ENCODE data around the gene BLMH. TPM values are rescaled to one million over a fixed set of nuclear protein-coding genes. Genes with fewer than 3 reads are reported as not detected.
"Not testable (repeated sequence)": the region's sequence is repeated elsewhere in the genome, so short reads cannot be mapped to it uniquely, and the experiment has no call there.

The BLMH gene
- total and polyA plus RNA-seq, 9 donors: 30.9 to 55.1 (median 42.9) TPM

DNA sequence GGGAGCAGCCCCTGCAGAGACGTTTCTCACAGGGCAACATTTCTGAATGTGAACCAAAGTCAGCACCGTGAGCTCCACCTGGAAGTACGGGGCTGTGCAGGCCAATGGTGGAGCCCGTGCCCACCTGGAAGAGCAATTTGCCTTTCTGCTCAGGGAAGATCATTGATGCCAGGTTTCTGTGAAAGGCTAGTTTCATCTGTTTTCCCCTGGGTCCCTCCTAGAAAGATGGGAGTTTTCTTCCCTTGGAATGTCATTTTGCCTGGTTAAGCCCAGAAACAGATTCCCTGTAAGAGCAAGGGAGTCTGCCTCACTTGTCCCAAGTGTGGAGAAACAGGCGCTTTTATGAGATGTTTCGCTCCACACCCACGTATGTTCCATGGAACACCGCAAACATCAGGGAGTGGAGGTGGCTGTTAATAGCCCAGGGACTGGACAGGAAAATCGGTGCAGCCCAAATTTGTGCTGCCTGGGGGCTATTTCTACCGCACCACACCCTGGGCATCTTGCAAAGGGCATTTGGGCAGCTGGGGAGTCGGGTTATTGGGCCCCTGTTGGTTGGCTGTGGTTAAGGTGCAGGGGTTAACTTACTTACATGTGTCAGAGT, 58.8 kb downstream of the BLMH start:
- Histone ChIP-seq H3K9me3 (replicated peaks; ENCODE audit: control insufficient read depth, low read depth, low read length) (no peaks in the 10 kb centered on the region), H3K27me3 (ENCODE audit: control insufficient read depth, insufficient read depth, low read length) (peaks cover 73% of the 10 kb centered on the region), H3K4me3 (ENCODE audit: low read length) (no peak overlapping the region), H3K4me1 (ENCODE audit: control insufficient read depth, insufficient read depth, low read length) (peaks cover 26% of the 10 kb centered on the region), H3K27ac (ENCODE audit: low read length) (no peak overlapping the region), H3K36me3 (ENCODE audit: control insufficient read depth, insufficient read depth, low read length) (no peaks in the 10 kb centered on the region)
- DNase-seq: no peak
- WGBS (ENCODE audit: insufficient coverage): 68% methylated on average over 9 of the region's 11 CpGs

DNA sequence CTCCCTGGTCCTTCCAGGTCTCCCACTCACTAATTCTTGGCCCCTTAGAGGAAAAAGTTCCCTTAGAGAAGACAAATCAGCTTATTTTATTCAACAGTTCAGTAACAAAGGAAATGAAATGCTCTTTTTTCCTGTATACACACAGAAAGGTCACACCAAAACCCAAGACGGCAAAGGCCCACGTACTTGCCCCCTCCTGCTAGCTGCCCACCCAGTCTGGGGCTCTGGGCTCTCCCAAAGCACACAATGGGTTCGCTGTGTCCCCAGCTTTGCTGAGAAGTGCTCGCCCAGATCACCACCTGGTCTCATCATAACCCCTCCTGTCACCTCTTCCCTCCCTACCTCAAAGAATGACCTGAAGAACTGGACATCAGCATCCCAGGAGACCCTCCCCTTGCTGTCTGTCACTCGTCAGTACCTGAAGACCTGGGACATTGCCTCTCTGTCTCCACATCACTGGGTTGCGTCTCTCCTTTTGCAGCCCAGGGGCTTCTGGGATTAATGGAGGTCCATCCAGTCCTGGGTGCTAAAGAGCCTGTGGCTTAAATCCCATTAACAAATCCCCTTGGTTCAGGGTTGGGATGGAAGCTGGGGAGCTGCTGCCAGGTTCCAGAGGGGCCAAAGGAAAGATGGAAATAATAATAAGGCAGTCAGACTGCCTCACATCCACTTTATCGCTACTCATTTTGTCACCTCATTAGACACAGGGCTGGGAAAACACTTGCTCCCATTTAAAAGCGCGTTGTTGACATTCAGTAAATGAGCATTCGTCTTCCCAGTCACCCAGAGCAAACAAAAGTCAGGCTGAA, 59.5 kb downstream of the BLMH start:
- Histone ChIP-seq H3K4me1 (ENCODE audit: control insufficient read depth, insufficient read depth, low read length) (peaks cover 19% of the 10 kb centered on the region), H3K9me3 (replicated peaks; ENCODE audit: control insufficient read depth, low read depth, low read length) (no peaks in the 10 kb centered on the region), H3K36me3 (ENCODE audit: control insufficient read depth, insufficient read depth, low read length) (no peaks in the 10 kb centered on the region), H3K4me3 (ENCODE audit: low read length) (no peak overlapping the region), H3K27ac (ENCODE audit: low read length) (no peak overlapping the region), H3K27me3 (ENCODE audit: control insufficient read depth, insufficient read depth, low read length) (peaks cover 66% of the 10 kb centered on the region)
- 57% methylated on average over 6 of the region's 10 CpGs for WGBS (ENCODE audit: insufficient coverage)
- no peak for DNase-seq

DNA sequence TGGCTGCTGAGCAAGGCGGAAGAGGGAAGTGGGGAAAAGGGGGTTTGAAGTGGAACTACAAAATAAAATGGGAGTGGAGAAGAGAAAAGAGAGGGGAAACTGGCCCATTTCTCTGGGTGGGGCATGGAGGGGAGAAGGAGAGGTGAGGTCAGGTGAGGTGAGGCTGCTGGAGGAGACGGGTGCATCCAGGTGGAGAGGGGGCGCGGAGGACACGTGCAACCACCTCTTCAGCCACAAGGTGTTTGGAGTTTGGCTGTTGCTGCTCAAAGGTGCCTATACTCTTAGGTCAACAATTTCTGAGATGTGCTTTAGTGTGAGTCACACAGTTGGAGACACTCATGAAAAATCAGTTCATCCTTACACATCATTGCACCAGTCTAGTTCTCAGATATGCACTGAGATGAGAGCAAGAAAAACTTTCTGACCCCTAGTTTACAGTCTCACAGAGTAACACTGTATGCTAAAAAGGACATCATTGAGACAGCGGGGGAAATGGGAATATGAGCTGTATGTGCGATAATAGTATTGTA, 61.1 kb downstream of the BLMH start:
- Histone ChIP-seq H3K27me3 (ENCODE audit: control insufficient read depth, insufficient read depth, low read length) (peaks cover 52% of the 10 kb centered on the region), H3K4me3 (ENCODE audit: low read length) (no peak overlapping the region), H3K36me3 (ENCODE audit: control insufficient read depth, insufficient read depth, low read length) (no peaks in the 10 kb centered on the region), H3K4me1 (ENCODE audit: control insufficient read depth, insufficient read depth, low read length) (peaks cover 8% of the 10 kb centered on the region), H3K9me3 (replicated peaks; ENCODE audit: control insufficient read depth, low read depth, low read length) (no peaks in the 10 kb centered on the region), H3K27ac (ENCODE audit: low read length) (no peak overlapping the region)
- WGBS (ENCODE audit: insufficient coverage): 94% methylated on average over 1 of the region's 7 CpGs
- no peak for DNase-seq

DNA sequence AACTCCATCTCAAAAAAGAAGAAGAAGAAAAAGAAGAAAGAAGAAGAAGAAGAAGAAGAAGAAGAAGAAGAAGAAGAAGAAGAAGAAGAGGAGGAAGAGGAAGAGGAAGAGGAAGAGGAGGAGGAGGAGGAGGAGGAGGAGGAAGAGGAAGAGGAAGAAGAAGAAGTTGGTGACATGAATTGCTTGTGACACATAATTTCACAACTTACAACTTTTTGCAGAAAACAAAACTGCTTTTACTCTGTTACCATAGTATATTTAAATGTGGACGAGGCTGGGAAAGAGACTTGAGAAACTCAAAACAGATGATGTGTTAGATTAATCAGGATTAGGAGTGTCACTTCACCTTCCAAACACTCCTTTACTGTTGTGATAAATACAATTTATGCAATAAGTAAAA, 61.7 kb downstream of the BLMH start:
- DNase-seq; H3K4me3 ChIP-seq (ENCODE audit: low read length); H3K36me3 ChIP-seq (ENCODE audit: control insufficient read depth, insufficient read depth, low read length); H3K27ac ChIP-seq (ENCODE audit: low read length); H3K9me3 ChIP-seq (replicated peaks; ENCODE audit: control insufficient read depth, low read depth, low read length); H3K4me1 ChIP-seq (ENCODE audit: control insufficient read depth, insufficient read depth, low read length): not testable (repeated sequence)
- H3K27me3 ChIP-seq (ENCODE audit: control insufficient read depth, insufficient read depth, low read length): peaks cover 46% of the 10 kb centered on the region
- no CpG with 5 or more reads among the region's 1 CpG for WGBS (ENCODE audit: insufficient coverage)

DNA sequence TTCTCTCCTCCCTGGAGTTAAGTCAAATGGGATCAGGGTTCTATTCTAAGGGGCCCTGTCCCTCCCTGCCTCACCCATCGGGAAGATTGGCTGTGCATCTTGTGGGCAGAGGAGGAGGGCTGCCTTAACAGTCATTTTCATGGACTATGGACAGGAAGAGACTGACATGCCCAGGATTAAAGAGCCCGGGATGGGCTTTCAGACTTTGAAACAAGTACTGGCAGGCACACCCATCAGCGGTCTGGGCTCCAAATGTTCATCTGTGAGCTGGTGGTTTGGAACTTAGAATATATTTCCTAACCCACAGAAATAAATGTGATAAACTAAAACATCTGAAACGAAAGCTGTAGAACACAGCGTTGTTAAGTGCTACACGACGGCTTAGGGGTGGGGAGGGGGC, 62.7 kb downstream of the BLMH start:
- H3K27ac ChIP-seq (ENCODE audit: low read length): no peak overlapping the region
- no peak for DNase-seq
- no peaks in the 10 kb centered on the region for H3K9me3 ChIP-seq (replicated peaks; ENCODE audit: control insufficient read depth, low read depth, low read length)
- no CpG with 5 or more reads among the region's 7 CpGs for WGBS (ENCODE audit: insufficient coverage)
- no peaks in the 10 kb centered on the region for H3K36me3 ChIP-seq (ENCODE audit: control insufficient read depth, insufficient read depth, low read length)
- H3K4me3 ChIP-seq (ENCODE audit: low read length): no peak overlapping the region
- H3K4me1 ChIP-seq (ENCODE audit: control insufficient read depth, insufficient read depth, low read length): no peaks in the 10 kb centered on the region
- peaks cover 39% of the 10 kb centered on the region for H3K27me3 ChIP-seq (ENCODE audit: control insufficient read depth, insufficient read depth, low read length)

DNA sequence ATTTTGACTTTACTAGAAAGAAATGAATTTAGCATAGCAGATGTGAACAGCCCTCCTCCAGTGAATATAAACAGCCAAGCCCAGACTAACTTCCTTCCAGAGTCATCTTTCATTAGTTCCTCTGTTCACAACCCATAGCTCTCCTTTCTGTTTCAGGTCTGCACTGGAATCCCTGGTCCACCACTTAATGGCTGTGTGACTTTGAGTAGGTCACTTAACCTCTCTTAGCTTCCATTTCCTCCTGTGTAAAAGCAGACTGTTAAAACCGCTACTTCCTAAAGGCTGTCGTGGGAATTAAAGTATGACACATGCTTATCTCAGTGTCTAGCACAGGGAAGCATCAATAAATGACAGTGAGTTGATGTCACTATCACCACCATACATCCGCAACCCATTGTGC, 63.7 kb downstream of the BLMH start:
- Histone ChIP-seq H3K9me3 (replicated peaks; ENCODE audit: control insufficient read depth, low read depth, low read length) (no peaks in the 10 kb centered on the region), H3K36me3 (ENCODE audit: control insufficient read depth, insufficient read depth, low read length) (no peaks in the 10 kb centered on the region), H3K4me3 (ENCODE audit: low read length) (no peak overlapping the region), H3K27me3 (ENCODE audit: control insufficient read depth, insufficient read depth, low read length) (peaks cover 30% of the 10 kb centered on the region), H3K27ac (ENCODE audit: low read length) (no peak overlapping the region), H3K4me1 (ENCODE audit: control insufficient read depth, insufficient read depth, low read length) (no peaks in the 10 kb centered on the region)
- no peak for DNase-seq
- WGBS (ENCODE audit: insufficient coverage): no CpG with 5 or more reads among the region's 3 CpGs

DNA sequence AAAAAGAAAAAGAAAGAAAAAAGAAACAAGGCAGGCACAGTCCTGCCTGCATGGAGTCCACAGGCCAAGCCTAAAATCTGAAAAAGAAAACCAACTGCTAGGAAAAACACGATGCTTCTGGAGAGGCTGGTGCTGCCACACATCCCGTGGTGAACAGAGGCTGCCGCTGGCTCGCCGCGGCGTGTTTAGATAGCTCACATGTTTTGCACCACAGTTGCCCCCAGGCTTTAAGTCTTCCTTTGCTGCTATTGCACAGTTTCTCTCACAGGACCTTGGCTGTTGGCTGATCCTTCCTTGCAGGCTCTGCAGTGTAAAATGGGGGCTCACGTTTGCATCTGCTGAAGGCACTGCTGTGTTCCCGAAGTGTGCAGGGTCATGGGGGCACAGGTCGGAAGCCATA, 64.9 kb downstream of the BLMH start:
- Histone ChIP-seq H3K4me1 (ENCODE audit: control insufficient read depth, insufficient read depth, low read length) (no peaks in the 10 kb centered on the region), H3K36me3 (ENCODE audit: control insufficient read depth, insufficient read depth, low read length) (no peaks in the 10 kb centered on the region), H3K27ac (ENCODE audit: low read length) (no peak overlapping the region), H3K27me3 (ENCODE audit: control insufficient read depth, insufficient read depth, low read length) (peaks cover 19% of the 10 kb centered on the region), H3K9me3 (replicated peaks; ENCODE audit: control insufficient read depth, low read depth, low read length) (no peaks in the 10 kb centered on the region), H3K4me3 (ENCODE audit: low read length) (no peak overlapping the region)
- DNase-seq: no peak
- WGBS (ENCODE audit: insufficient coverage): 85% methylated on average over 8 of the region's 10 CpGs

DNA sequence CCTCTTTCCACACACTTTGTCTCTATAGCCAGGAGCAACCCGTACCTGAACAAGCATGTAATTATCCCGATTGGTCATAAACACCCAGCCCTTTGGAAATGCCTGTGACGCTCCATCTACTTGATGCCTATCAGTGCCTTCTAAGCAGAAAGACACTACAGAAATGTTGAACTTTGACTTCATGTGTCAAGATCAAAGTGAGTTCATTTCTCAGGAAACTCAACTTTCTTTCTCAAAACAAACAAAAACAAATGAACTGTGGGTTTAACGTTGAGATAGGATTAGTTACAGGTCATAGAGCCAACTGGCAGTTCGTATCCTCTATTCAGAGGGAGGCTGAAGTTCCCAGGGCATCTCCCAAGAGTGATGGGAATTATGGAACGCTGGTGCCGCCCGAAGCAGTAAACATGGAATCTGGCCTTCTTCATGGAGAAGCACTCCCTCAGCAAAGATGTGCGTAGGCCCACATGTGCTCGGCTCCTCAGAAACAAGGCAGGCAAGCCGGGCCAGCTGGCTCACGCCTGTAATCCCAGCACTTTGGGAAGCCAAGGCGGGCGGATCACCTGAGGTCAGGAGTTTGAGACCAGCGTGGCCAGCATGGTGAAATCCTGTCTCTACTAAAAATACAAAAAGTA, 65.7 kb downstream of the BLMH start:
- no peaks in the 10 kb centered on the region for H3K36me3 ChIP-seq (ENCODE audit: control insufficient read depth, insufficient read depth, low read length)
- peaks cover 15% of the 10 kb centered on the region for H3K27me3 ChIP-seq (ENCODE audit: control insufficient read depth, insufficient read depth, low read length)
- H3K27ac ChIP-seq (ENCODE audit: low read length): no peak overlapping the region
- no peak overlapping the region for H3K4me3 ChIP-seq (ENCODE audit: low read length)
- H3K9me3 ChIP-seq (replicated peaks; ENCODE audit: control insufficient read depth, low read depth, low read length): no peaks in the 10 kb centered on the region
- no peak for DNase-seq
- WGBS (ENCODE audit: insufficient coverage): 77% methylated on average over 11 of the region's 15 CpGs
- H3K4me1 ChIP-seq (ENCODE audit: control insufficient read depth, insufficient read depth, low read length): no peaks in the 10 kb centered on the region

DNA sequence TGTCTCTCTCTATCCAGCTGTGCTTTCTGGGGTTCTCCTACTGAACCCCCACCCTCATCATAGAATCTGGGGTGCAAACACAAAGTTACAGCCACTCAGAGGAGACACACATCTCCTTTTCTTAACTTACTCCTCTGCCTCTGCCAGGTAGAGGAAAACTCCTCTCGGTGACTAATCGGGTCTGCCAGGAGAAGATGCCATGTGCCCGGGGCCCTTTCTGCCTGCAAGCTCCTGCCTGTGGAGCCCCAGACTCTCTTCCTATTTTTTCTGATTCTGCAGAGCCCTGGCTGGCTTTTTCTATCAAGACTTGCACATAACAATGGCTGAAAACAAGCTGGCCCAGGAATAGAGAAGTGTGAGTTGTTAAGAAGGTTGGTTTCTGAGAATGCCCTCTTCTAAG, 66.6 kb downstream of the BLMH start:
- 81% methylated on average over 3 of the region's 3 CpGs for WGBS (ENCODE audit: insufficient coverage)
- Histone ChIP-seq H3K9me3 (replicated peaks; ENCODE audit: control insufficient read depth, low read depth, low read length) (no peaks in the 10 kb centered on the region), H3K4me1 (ENCODE audit: control insufficient read depth, insufficient read depth, low read length) (no peaks in the 10 kb centered on the region), H3K27ac (ENCODE audit: low read length) (no peak overlapping the region), H3K27me3 (ENCODE audit: control insufficient read depth, insufficient read depth, low read length) (peaks cover 11% of the 10 kb centered on the region), H3K36me3 (ENCODE audit: control insufficient read depth, insufficient read depth, low read length) (no peaks in the 10 kb centered on the region), H3K4me3 (ENCODE audit: low read length) (no peak overlapping the region)
- no peak for DNase-seq

DNA sequence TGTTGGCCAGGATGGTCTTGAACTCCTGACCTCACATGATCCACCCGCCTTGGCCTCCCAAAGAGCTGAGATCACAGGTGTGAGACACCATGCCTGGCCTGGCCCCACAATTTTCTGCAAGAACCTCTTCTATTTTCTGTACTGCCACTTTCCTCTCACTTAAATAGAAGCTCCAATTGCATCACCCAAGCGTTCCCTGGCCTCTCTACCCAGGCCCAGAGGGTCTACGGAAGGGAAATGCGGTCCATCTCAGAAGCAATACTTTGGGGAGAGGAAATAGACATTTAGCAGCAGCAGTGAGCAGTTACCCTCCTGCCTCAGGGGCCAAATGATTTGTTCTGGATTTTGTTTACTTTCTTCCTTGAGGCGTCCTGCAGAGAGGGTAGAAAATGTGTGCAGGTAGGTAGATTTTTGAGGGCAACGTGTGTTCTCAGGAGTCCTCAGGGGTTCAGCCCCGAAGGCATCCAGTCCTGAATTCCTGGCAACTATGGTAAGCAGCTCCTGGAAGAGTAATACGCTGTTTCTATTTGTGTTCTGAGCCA, 67.3 kb downstream of the BLMH start:
- no peaks in the 10 kb centered on the region for H3K4me1 ChIP-seq (ENCODE audit: control insufficient read depth, insufficient read depth, low read length)
- 88% methylated on average over 4 of the region's 8 CpGs for WGBS (ENCODE audit: insufficient coverage)
- H3K9me3 ChIP-seq (replicated peaks; ENCODE audit: control insufficient read depth, low read depth, low read length): no peaks in the 10 kb centered on the region
- DNase-seq: no peak
- no peak overlapping the region for H3K4me3 ChIP-seq (ENCODE audit: low read length)
- no peaks in the 10 kb centered on the region for H3K36me3 ChIP-seq (ENCODE audit: control insufficient read depth, insufficient read depth, low read length)
- no peak overlapping the region for H3K27ac ChIP-seq (ENCODE audit: low read length)
- peaks cover 11% of the 10 kb centered on the region for H3K27me3 ChIP-seq (ENCODE audit: control insufficient read depth, insufficient read depth, low read length)
